ENCODE results near the gene CDYL. TPM values are rescaled to one million over a fixed set of nuclear protein-coding genes. Genes with fewer than 3 reads are reported as not detected.

Gene CDYL
- total RNA-seq, 4 donors from 2014 or later = 41.9 to 52.3 (median 45.7) TPM

DNA sequence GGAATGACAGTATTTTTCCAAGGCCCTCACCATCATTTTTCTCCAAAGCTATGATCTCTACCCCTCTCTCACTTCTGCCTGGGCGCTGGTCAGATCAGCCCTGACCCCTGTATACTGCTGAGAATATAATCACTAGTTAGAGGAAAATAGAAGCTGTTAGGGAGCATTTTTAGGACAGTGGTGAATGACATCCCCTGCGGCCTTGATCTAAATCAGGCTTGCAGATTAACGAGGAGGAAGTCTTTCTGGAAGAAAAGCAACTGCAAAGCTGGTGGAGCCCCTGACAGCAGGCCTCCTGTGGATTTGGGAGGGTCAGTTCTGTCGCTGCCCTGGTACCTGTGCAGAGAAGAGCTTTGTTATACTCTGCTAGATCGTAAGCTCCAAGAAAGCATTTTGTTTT lies 119.8 kb downstream of the CDYL start:
- H3K27ac ChIP-seq (replicated peaks in 1 of 4) = no peak overlapping the region
- intact Hi-C loops (cut with DNase I) = no loop called here
- H3K27me3 ChIP-seq = no peaks in the 10 kb centered on the region
- H3K4me1 ChIP-seq = no peaks in the 10 kb centered on the region
- H3K36me3 ChIP-seq = peaks cover 0 to 55% (median 35%) of the 10 kb centered on the region in 4 donors
- TF ChIP-seq, protein P1, sequence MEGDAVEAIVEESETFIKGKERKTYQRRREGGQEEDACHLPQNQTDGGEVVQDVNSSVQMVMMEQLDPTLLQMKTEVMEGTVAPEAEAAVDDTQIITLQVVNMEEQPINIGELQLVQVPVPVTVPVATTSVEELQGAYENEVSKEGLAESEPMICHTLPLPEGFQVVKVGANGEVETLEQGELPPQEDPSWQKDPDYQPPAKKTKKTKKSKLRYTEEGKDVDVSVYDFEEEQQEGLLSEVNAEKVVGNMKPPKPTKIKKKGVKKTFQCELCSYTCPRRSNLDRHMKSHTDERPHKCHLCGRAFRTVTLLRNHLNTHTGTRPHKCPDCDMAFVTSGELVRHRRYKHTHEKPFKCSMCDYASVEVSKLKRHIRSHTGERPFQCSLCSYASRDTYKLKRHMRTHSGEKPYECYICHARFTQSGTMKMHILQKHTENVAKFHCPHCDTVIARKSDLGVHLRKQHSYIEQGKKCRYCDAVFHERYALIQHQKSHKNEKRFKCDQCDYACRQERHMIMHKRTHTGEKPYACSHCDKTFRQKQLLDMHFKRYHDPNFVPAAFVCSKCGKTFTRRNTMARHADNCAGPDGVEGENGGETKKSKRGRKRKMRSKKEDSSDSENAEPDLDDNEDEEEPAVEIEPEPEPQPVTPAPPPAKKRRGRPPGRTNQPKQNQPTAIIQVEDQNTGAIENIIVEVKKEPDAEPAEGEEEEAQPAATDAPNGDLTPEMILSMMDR (IDR thresholded peaks at IDR 0.05) = no peak
- DNase-seq (ENCODE audit: extremely low spot score) = peak; percentile 57
- H3K4me3 ChIP-seq = no peak overlapping the region
- H3K9me3 ChIP-seq = peaks cover 0 to 14% (median 2%) of the 10 kb centered on the region in 4 donors
- WGBS = 95% methylated on average over 3 of the region's 5 CpGs

DNA sequence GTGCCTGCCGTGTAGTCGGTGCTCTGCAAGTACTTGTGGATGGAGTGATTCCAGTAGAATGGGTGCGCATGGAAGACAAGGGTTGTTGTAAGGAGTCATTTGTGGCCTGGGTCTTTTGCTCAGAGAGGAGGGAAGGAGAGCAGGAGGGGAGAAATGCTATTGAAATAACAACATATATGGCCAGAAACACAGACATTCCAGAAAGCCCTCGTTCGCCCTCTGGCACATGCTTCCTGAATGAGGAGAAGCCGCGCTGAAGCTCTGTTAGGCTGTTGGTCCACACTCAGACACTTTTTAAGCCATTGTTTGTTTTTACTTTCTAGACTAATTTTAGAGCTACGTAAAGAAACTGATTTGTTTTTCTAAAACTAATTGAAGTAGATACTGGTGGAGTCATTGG lies 120.2 kb downstream of the CDYL start:
- WGBS = 94% methylated on average over 8 of the region's 8 CpGs
- peak; percentile 78 for DNase-seq (ENCODE audit: extremely low spot score)
- no peak overlapping the region for H3K27ac ChIP-seq (replicated peaks in 1 of 4)
- H3K9me3 ChIP-seq = peaks cover 0 to 14% (median 2%) of the 10 kb centered on the region in 4 donors
- H3K4me3 ChIP-seq = no peak overlapping the region
- intact Hi-C loops (cut with DNase I) = no loop called here
- H3K36me3 ChIP-seq = peaks cover 0 to 55% (median 35%) of the 10 kb centered on the region in 4 donors
- H3K4me1 ChIP-seq = no peaks in the 10 kb centered on the region
- TF ChIP-seq, protein P1 (IDR thresholded peaks at IDR 0.05) = no peak
- TF ChIP-seq POLR2AphosphoS5 (IDR thresholded peaks at IDR 0.05) (no peak), EP300 (IDR thresholded peaks at IDR 0.05) (no peak), POLR2A (IDR thresholded peaks at IDR 0.05; ENCODE audit: low read depth) (no peak)
- H3K27me3 ChIP-seq = no peaks in the 10 kb centered on the region

DNA sequence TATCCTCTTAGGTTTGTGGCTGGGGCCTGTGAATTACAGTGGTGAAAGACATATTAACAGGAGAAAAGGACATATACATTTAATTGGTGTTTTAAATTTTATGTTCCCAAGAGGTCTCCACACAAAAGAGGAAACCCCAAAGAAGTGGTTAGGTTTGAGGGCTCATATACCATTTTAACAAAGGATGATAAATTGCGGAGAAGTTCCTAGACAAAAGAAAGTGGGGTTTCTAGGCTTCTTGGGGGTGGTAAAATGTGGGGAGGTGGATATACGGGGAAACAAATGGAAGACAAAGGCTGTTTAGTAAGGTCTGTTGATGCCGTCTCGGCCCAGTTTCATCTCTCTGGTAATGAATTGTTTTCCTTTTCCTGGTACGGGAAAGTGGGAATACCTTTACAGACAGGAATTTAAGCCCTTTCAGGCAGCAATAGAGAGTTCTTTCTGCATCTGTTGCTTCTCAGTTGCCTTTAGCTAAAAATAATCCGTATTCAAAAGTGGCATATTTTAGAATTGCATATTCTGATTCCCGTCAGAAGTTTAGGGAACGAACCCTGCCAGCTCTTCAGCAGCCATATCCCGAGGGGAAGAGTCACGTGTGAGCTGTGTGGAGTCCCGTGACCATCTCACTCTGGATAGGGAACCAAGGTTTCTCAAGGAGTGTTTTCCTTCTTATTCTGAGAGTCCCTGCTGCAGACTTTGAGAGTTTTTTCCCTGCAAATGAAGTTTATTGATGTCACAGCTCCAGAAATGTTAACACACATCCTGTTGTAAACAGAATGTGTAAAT lies 123.2 kb downstream of the CDYL start:
- no peak for TF ChIP-seq EP300 (IDR thresholded peaks at IDR 0.05)
- no peak for TF ChIP-seq POLR2AphosphoS5 (IDR thresholded peaks at IDR 0.05)
- no peak for TF ChIP-seq POLR2A (IDR thresholded peaks at IDR 0.05; ENCODE audit: low read depth)
- TF ChIP-seq, protein P1 (IDR thresholded peaks at IDR 0.05) = no peak
- 96% methylated on average over 11 of the region's 11 CpGs for WGBS
- Histone ChIP-seq H3K27me3 (no peaks in the 10 kb centered on the region), H3K4me3 (no peak overlapping the region), H3K9me3 (peaks cover 0 to 14% (median 2%) of the 10 kb centered on the region in 4 donors), H3K36me3 (peaks cover 4 to 36% (median 13%) of the 10 kb centered on the region in 4 donors), H3K4me1 (no peaks in the 10 kb centered on the region), H3K27ac (replicated peaks in 1 of 4) (no peak overlapping the region)
- peak; percentile 8 for DNase-seq (ENCODE audit: extremely low spot score)
- intact Hi-C loops (cut with DNase I) = no loop called here

DNA sequence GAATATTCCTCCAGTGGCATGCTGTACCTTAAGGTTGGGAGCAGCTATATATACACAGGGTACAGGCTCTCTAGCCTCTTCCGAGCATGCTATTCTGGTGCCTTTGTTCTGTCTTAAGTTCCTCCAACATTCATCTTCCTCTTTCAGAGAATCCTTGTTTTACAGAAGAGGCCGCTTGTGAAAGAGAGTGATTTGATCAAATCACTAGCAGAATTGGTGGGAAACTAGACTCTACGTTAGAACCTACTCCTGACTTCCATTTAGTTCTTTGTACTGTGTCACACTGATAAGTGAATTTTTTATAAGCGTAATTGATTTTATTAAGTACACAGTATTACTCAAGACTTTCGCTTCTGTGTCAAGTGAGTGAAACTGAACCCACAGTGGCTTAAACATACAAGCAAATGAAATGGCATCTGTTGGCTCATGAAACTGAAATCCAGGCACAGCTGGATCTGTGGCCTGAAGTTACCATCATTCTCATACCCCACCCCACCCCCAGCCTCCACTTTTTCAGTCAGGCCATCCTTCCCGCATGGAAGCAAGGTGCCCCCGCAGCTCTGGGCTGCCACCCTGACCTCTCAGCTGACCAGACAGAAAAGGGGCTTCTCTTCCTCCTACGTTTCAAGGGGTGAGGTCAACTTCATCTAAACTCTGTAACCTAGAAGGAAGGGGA lies 125.3 kb downstream of the CDYL start:
- Histone ChIP-seq H3K36me3 (peaks cover 4 to 23% (median 13%) of the 10 kb centered on the region in 4 donors), H3K4me1 (peaks cover 0 to 4% (median 0%) of the 10 kb centered on the region in 4 donors), H3K9me3 (peaks cover 0 to 14% (median 2%) of the 10 kb centered on the region in 4 donors), H3K27me3 (no peaks in the 10 kb centered on the region), H3K27ac (replicated peaks in 1 of 4) (no peak overlapping the region), H3K4me3 (no peak overlapping the region)
- intact Hi-C loops (cut with DNase I) = no loop called here
- TF ChIP-seq POLR2AphosphoS5 (IDR thresholded peaks at IDR 0.05) = no peak
- TF ChIP-seq EP300 (IDR thresholded peaks at IDR 0.05) = no peak
- TF ChIP-seq, protein P1 (IDR thresholded peaks at IDR 0.05) = no peak
- TF ChIP-seq POLR2A (IDR thresholded peaks at IDR 0.05; ENCODE audit: low read depth) = no peak
- DNase-seq (ENCODE audit: extremely low spot score) = peak; percentile 81
- 92% methylated on average over 8 of the region's 8 CpGs for WGBS
